K562 (cell line): ENCODE measurements around the gene ZDHHC5. TPM values are rescaled to one million over a fixed set of nuclear protein-coding genes. Genes with fewer than 3 reads are reported as not detected.

Experiments
- CBX5 ChIP-seq: IDR thresholded peaks from 2 replicates; pipeline ENCODE4 v1.6.1; 2014; ENCODE audit warnings: low read depth, borderline replicate concordance
- CCNT2 ChIP-seq: IDR thresholded peaks from 2 replicates; pipeline ENCODE4 v1.6.1; 2011; ENCODE audit warnings: borderline replicate concordance, low read depth, mild to moderate bottlenecking, moderate library complexity, mixed read lengths, low read length; ENCODE audit not compliant: insufficient read length; ENCODE audit errors: extremely low read depth
- FOXA3 ChIP-seq, 2 experiments: fragments of 450-650 bp in 1 of 2; sonication (generic) in 1 of 2; formaldehyde crosslinking; IDR thresholded peaks in 1 of 2; conservative IDR thresholded peaks in 1 of 2; 2 replicates each; pipeline versions ENCODE4 v1.4.0 to v1.8.0; 2020 to 2022; ENCODE audit warnings: mild to moderate bottlenecking in 2 of 2, missing genetic modification reagents in 1 of 2
- HDAC8 ChIP-seq: fragments of 450-650 bp; IDR thresholded peaks from 2 replicates; pipeline ENCODE4 v1.6.1; 2016; ENCODE audit warnings: mild to moderate bottlenecking, missing genetic modification characterization, moderate library complexity, missing compliant biosample characterization
- HNRNPUL1 ChIP-seq: fragments of 200-400 bp; formaldehyde crosslinking; IDR thresholded peaks from 2 replicates; pipeline ENCODE4 v1.6.1; 2017; ENCODE audit warnings: low read length
- NFIX ChIP-seq: fragments of 250-450 bp; sonication (Bioruptor Pico); IDR thresholded peaks from 2 replicates; pipeline ENCODE4 v1.4.0; 2020; ENCODE audit warnings: low read depth, mild to moderate bottlenecking, moderate library complexity
- NR2F6 ChIP-seq: fragments of 450-650 bp; formaldehyde crosslinking; IDR thresholded peaks from 2 replicates; pipeline ENCODE4 v1.4.0; 2020; ENCODE audit warnings: mild to moderate bottlenecking
- POLR2H ChIP-seq: IDR thresholded peaks from 2 replicates; pipeline ENCODE4 v1.6.1; 2016; ENCODE audit warnings: missing genetic modification characterization, low read depth, mild to moderate bottlenecking, control low read depth, missing compliant biosample characterization, moderate library complexity
- SMAD3 ChIP-seq: fragments of 450-650 bp; formaldehyde crosslinking; conservative IDR thresholded peaks from 2 replicates; pipeline ENCODE4 v1.4.0; 2020; ENCODE audit warnings: mild to moderate bottlenecking
- SMARCA4 ChIP-seq: fragments of 450-650 bp; IDR thresholded peaks from 2 replicates; pipeline ENCODE4 v1.6.1; 2016
- SRF ChIP-seq, 2 experiments: fragments of 250-450, 450-650 bp in 1 of 2; sonication (Bioruptor Pico) in 1 of 2; sonication (generic) in 1 of 2; formaldehyde crosslinking; IDR thresholded peaks; 2 replicates each; pipeline versions ENCODE4 v1.5.0 to v1.5.1; 2020 to 2022; ENCODE audit warnings: mild to moderate bottlenecking in 1 of 2, missing genetic modification reagents in 1 of 2
- SUPT5H ChIP-seq: fragments of 450-650 bp; IDR thresholded peaks from 2 replicates; pipeline ENCODE4 v1.6.1; 2016
- TCFL5 ChIP-seq: fragments of 250-450 bp; sonication (Bioruptor Pico); conservative IDR thresholded peaks from 2 replicates; pipeline ENCODE4 v1.6.1; 2021; ENCODE audit warnings: mild to moderate bottlenecking, moderate library complexity, matching md5 sums
- ZBTB7A ChIP-seq: IDR thresholded peaks from 2 replicates; pipeline ENCODE4 v1.6.1; 2011; ENCODE audit warnings: low read depth, mild to moderate bottlenecking, low read length, moderate library complexity, borderline replicate concordance; ENCODE audit not compliant: control insufficient read depth
- ZNF197 ChIP-seq: fragments of 200-800 bp; sonication (Bioruptor generic); IDR thresholded peaks from 2 replicates; pipeline ENCODE4 v1.6.1; 2016; ENCODE audit warnings: low read depth, missing genetic modification characterization, missing compliant biosample characterization
- ZNF274 ChIP-seq: IDR thresholded peaks from 2 replicates; pipeline ENCODE4 v1.6.1; 2011; ENCODE audit warnings: low read depth, mild to moderate bottlenecking, low read length, moderate library complexity, borderline replicate concordance
- ZNF311 ChIP-seq: fragments of 250-450 bp; sonication (Bioruptor Pico); IDR thresholded peaks from 2 replicates; pipeline ENCODE4 v1.4.0; 2020; ENCODE audit warnings: mild to moderate bottlenecking, moderate library complexity
- ZNF561 ChIP-seq: fragments of 450-650 bp; formaldehyde crosslinking; conservative IDR thresholded peaks from 2 replicates; pipeline ENCODE4 v1.4.0; 2020; ENCODE audit warnings: mild to moderate bottlenecking, moderate library complexity
- ZNF644 ChIP-seq: fragments of 200-800 bp; sonication (Bioruptor generic); IDR thresholded peaks from 2 replicates; pipeline ENCODE4 v1.6.1; 2016; ENCODE audit warnings: low read depth, missing genetic modification characterization, missing compliant biosample characterization
- polyA plus RNA-seq, 8 experiments: library from polyadenylated mRNA; depleted of rRNA in 4 of 8; stranded (reverse) in 5 of 8; unstranded in 3 of 8; fragments of >200 nt; fragmentation: Nextera tagmentation in 2 of 8; fragmentation: Illumina TruSeq in 1 of 8; extraction: Ambion mirVana in 2 of 8; extraction: Trizol in 1 of 8; gene quantifications; 2 replicates each; pipeline versions ENCODE4 v1.2.1 to v1.2.3, GENCODE V29; 2011 to 2014; ENCODE audit warnings: inconsistent platforms in 1 of 8, missing spikeins in 1 of 8
- total RNA-seq, 7 experiments: library from RNA; depleted of rRNA in 6 of 7; stranded (reverse); fragments of >200 nt in 6 of 7; fragmentation: Illumina TruSeq in 2 of 7; extraction: Trizol in 2 of 7; gene quantifications; 2 replicates each; pipeline versions ENCODE4 v1.2.1 to v1.2.3, GENCODE V29; 2011 to 2021; ENCODE audit warnings: low replicate concordance in 1 of 7
- TF ChIP-seq, protein P1 (sequence below): fragments of 450-650 bp; conservative IDR thresholded peaks from 2 replicates; pipeline ENCODE4 v1.6.1; 2016; ENCODE audit warnings: missing genetic modification characterization, low read depth, mild to moderate bottlenecking, missing compliant biosample characterization, moderate library complexity
- TF ChIP-seq, protein P2 (sequence below): fragments of 450-650 bp; IDR thresholded peaks from 2 replicates; pipeline ENCODE4 v1.6.1; 2016
- TF ChIP-seq, protein P3 (sequence below): fragments of 450-650 bp; formaldehyde crosslinking; IDR thresholded peaks from 2 replicates; pipeline ENCODE4 v1.4.0; 2020; ENCODE audit warnings: mild to moderate bottlenecking, moderate library complexity
- TF ChIP-seq, protein P4 (sequence below): fragments of 450-650 bp; formaldehyde crosslinking; IDR thresholded peaks from 2 replicates; pipeline ENCODE4 v1.4.0; 2020; ENCODE audit warnings: mild to moderate bottlenecking

ZDHHC5 gene
- total and polyA plus RNA-seq, 9 of the 15 experiments (the other 6 are each of a cell fraction or from before 2014, with no cell fraction given) = 3.8 to 64.2 (median 35.9) TPM

DNA sequence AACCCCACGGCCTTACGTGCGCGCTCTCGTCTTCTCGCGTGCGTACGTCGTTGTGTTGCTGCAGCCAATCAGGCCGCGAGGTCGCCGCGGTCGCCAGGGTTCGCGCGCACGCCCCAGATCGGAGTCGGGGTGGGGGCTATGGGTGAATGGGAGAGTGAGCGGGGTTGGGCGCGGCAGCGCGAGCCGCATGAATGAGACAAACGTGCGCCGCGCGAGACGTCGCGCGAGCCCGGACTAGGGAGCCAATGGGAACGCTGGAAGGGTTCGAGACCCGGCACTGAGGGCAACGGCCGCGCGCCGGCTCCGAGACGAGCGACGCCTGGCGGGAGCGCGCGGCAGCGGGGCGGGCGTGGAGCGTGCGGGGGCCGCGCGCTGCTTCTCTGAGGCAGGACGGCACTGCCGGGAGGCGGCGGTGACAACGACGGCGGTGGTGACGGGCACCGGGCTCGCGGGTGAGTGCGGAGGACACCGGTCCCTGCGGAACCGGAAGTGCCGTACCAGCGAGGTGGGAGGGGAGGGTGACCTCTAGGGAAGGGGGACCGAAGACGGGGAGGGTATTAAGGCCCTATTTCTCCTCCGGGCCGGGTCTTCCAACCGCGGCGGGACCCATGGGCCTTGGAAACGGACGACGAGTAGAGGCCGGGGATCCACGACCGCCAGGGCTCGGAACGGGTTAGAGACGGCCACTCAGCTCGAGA is at the start of gene ZDHHC5 (continued):
- TF ChIP-seq, protein P1, sequence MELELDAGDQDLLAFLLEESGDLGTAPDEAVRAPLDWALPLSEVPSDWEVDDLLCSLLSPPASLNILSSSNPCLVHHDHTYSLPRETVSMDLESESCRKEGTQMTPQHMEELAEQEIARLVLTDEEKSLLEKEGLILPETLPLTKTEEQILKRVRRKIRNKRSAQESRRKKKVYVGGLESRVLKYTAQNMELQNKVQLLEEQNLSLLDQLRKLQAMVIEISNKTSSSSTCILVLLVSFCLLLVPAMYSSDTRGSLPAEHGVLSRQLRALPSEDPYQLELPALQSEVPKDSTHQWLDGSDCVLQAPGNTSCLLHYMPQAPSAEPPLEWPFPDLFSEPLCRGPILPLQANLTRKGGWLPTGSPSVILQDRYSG (tag) = no peak
- TF ChIP-seq CBX5 (peak; percentile 67; the same call in 1 of the 2 replicates), ZNF561 (0 out of 2 replicates have a peak, but pooled peaks have one; percentile 22), TCFL5 (no peak), SMAD3 (CRISPR knock-in tag) (no peak), SUPT5H (peak; percentile 87), CCNT2 (peak; percentile 83), ZNF197 (CRISPR knock-in tag) (peak; percentile 85; the same call in 1 of the 2 replicates), HDAC8 (tag) (peak; percentile 91; the same call in 1 of the 2 replicates), HNRNPUL1 (no peak), ZNF644 (peak; percentile 67; the same call in 1 of the 2 replicates), SMARCA4 (no peak), ZNF274 (no peak), FOXA3 (CRISPR knock-in tag; conservative IDR thresholded peaks at IDR 0.05 in 1 of 2, IDR thresholded peaks at IDR 0.05 in 1 of 2) (peak in 1 of 2 experiments; percentile 20; a peak in 1 of 4 replicates), POLR2H (tag) (0 out of 2 replicates have a peak, but pooled peaks have one; percentile 4), ZBTB7A (peak; percentile 69), ZNF311 (CRISPR knock-in tag) (no peak), NR2F6 (no peak), NFIX (CRISPR knock-in tag) (no peak), SRF (CRISPR knock-in tag; IDR thresholded peaks at IDR 0.05) (no peak)
- TF ChIP-seq, protein P2, sequence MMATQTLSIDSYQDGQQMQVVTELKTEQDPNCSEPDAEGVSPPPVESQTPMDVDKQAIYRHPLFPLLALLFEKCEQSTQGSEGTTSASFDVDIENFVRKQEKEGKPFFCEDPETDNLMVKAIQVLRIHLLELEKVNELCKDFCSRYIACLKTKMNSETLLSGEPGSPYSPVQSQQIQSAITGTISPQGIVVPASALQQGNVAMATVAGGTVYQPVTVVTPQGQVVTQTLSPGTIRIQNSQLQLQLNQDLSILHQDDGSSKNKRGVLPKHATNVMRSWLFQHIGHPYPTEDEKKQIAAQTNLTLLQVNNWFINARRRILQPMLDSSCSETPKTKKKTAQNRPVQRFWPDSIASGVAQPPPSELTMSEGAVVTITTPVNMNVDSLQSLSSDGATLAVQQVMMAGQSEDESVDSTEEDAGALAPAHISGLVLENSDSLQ = no peak
- TF ChIP-seq, protein P3, sequence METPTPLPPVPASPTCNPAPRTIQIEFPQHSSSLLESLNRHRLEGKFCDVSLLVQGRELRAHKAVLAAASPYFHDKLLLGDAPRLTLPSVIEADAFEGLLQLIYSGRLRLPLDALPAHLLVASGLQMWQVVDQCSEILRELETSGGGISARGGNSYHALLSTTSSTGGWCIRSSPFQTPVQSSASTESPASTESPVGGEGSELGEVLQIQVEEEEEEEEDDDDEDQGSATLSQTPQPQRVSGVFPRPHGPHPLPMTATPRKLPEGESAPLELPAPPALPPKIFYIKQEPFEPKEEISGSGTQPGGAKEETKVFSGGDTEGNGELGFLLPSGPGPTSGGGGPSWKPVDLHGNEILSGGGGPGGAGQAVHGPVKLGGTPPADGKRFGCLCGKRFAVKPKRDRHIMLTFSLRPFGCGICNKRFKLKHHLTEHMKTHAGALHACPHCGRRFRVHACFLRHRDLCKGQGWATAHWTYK (CRISPR knock-in tag) = peak; percentile 40; the same call in 1 of the 2 replicates
- TF ChIP-seq, protein P4, sequence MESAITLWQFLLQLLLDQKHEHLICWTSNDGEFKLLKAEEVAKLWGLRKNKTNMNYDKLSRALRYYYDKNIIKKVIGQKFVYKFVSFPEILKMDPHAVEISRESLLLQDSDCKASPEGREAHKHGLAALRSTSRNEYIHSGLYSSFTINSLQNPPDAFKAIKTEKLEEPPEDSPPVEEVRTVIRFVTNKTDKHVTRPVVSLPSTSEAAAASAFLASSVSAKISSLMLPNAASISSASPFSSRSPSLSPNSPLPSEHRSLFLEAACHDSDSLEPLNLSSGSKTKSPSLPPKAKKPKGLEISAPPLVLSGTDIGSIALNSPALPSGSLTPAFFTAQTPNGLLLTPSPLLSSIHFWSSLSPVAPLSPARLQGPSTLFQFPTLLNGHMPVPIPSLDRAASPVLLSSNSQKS (CRISPR knock-in tag) = no peak
